DMS53 treated with DMSO at 0.1 percent for 48 hours (cell line): Measurements from ENCODE around the gene FBXL14.

Source experiments
- DNase-seq: peaks from one replicate; lab custom pipeline; 2025; ENCODE audit not compliant: unreplicated experiment; lab: John Stamatoyannopoulos, UW

The FBXL14 gene, protein sequence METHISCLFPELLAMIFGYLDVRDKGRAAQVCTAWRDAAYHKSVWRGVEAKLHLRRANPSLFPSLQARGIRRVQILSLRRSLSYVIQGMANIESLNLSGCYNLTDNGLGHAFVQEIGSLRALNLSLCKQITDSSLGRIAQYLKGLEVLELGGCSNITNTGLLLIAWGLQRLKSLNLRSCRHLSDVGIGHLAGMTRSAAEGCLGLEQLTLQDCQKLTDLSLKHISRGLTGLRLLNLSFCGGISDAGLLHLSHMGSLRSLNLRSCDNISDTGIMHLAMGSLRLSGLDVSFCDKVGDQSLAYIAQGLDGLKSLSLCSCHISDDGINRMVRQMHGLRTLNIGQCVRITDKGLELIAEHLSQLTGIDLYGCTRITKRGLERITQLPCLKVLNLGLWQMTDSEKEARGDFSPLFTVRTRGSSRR

DNA sequence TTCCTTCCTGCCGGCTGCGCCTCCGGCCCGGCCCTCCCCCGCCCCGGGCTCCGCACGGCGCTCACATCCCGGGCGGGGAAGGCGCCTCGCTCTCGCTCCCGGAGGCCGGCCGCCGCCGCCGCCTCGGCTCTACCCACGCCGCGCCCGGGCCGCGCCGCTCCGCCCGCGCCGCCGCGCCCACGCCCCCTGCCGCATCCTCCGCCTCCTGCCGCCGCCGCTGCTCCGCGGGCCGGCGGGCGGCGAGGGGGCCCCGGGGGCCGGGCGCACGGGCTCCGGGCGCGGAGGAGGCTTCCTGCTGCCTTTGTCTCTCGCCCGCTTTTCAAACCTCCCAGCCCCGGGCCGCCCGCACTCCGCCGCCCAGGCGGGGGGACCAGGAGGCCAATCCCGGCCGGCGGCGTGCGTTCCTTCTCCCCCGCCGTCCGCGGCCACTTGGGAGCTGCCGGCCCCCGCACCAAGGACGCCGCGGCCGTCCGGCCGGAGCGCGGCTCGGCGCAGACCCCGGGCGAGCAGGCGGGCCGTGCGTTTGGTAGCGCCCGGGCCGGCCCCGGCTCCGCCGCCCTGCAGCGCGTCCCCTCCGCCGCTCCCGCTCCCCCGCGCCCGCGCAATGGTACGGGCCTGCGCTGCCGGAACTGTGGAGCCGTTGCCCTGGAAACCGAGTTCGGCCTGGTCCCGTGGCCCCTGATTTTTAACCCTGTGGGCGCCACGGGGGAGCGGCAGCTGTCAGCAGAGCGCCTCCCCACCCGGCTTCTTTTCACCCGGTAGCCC is at the start of gene FBXL14:
TSS of gene FBXL14 (minus strand) at position 321 of the 765 bp plus-strand sequence. CDS start 515 bp downstream, outside the sequence.
- DNase-seq = peak; percentile 91

GRCh38 chr12:1643905-1644533 is 49.6 kb upstream of the FBXL14 start:
- DNase-seq = no peak

- no peak for DNase-seq
Measured at GRCh38 chr12:1643043-1643442, 48.7 kb upstream of the FBXL14 start.

- DNase-seq = no peak
Measured at GRCh38 chr12:1642513-1642912, 48.1 kb upstream of the FBXL14 start.

DNA sequence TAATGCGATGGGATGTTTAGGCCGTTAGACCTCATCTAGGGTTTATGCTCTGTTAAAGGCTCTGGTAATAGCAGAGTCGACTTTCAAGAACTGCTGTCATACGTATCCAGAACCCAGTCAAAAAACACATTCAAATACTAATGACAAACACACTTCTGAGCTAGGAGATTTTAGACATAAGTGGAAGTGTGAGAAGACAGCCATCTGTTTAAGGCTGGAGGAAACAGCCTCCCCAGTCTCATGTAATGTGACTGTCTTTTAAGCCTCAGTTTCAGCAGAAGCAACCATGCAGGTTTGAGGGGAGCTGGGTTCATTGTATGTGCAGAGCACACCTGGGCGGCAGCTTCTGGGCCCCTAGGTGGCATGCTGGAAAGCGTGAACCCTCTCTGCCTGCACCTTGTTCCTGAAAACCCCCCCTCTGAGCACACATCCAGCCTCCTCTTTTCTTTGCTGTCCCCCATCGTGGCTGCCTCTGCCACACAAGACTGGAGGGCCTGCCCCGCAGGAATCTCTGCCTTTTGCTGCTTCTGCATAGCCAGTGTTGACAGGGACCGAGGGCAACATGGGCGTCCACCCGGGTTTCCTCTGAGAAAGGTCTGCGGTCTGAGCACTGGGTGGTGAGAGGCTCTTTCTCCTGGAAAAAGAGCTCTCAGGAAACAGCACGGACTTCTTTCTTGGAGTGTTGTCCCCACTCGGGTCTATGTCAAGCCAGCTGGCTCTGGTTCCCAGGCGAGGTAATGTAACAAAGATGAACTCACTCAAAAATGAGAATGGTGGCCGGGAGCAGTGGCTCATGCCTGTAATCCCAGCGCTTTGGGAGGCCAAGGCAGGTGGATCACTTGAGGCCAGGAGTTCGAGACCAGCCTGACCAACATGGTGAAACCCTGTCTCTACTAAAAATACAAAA is 46.2 kb upstream of the FBXL14 start:
- peak; percentile 46 for DNase-seq

GRCh38 chr12:1639538-1639937 is 45.2 kb upstream of the FBXL14 start:
- DNase-seq = peak; percentile 94

DNA sequence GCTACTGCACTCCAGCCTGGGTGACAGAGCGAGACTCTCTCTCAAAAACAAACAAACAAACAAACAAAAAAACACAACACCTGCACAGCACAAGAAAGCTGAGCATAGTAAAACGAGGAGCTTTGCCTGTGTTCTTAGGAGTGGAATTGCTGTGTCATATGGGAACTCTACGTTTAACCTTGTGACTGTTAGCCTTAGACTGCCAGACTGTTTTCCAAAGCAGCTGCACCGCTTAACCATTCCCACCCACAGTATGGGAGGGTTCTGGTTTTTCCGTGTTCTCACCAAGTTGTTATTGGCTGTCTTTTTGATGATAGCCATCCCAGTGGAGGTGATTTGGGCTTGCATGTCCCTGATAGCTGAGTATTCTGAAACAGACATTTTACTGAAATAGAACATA is 43.8 kb upstream of the FBXL14 start:
- no peak for DNase-seq

DNA sequence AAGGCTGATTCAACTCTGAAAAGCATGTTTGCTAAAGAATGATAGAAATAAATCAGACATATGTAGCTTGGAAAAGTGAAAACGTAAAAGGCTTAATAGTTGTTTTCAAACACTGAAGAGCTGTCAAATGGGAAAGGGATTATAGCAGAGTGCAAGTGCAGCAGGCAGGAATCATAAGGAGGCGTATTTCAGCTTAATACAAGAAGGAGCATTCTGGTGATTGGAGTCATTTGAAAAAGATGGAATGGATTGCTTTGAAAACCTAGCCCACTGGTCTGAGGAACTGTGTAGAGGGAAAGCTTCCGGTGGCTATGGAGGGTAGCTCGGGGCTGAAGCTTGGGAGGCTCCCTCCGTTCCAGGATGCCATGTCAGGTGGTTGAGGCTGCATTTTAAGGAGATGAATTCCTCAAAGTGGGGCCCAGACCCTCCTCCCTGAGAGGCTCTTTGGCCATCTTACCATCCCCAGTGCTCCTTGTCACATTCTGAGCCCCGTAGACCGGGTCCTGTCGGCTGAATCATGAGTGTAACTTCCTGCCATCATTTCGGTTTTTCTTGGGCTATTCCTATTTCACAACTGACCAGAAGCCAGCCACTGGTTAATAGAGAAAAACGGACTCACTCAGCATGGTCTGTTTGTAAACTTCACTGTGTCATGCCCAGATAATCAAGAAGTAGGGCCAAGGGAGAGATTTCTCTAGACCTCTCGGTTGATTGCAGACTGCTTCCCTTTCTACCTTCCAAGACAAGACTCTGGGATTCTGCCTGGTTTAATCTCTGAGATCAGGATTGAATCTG is 41.1 kb upstream of the FBXL14 start:
- no peak for DNase-seq

DNA sequence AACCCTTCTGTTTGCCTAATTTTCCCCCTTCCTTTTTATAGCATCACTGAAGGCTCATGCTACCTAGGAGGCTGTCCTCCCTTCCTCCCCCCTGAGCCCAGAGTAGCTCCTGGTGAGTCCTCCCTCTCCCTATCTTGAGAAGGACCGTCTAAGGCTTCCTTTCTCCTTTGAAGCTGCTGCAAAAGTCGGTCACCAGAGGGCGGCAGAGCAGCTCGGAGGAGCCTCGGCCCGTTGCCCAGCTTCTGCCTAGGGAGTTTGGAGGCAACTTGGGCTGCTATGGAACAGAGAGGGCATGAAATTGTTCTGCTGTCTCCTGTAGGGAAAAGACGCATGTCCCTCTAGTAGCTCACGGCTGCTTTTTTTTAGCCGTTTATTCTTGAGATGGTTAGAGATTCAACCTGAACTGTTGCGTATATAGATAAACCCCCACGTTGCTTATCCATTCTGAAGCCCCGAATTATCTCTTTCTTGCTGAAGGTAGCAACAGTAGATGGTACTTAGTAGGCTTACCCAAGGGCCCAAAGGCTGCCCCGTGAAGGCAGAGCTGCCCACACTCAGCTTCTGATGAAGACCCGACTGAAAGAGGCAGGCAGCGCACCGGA is 40.3 kb upstream of the FBXL14 start:
- peak; percentile 89 for DNase-seq

GRCh38 chr12:1634149-1634548 is 39.8 kb upstream of the FBXL14 start:
- no peak for DNase-seq

GRCh38 chr12:1633459-1633858 is 39.1 kb upstream of the FBXL14 start:
- no peak for DNase-seq

DNA sequence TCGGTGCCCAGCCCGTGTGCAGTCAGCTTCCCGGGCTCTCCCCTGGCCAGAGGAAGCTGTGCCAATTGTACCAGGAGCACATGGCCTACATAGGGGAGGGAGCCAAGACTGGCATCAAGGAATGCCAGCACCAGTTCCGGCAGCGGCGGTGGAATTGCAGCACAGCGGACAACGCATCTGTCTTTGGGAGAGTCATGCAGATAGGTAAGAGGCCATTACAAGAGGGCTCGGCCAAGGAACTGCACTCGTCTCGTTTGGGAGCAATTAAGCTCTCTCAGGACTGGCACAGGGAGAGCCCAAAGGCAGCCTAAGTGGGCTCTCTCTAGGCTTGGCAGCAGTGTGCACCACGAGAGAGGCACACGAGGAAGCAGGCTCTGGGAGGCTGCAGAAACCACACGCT is 38.3 kb upstream of the FBXL14 start:
- DNase-seq = no peak

DNA sequence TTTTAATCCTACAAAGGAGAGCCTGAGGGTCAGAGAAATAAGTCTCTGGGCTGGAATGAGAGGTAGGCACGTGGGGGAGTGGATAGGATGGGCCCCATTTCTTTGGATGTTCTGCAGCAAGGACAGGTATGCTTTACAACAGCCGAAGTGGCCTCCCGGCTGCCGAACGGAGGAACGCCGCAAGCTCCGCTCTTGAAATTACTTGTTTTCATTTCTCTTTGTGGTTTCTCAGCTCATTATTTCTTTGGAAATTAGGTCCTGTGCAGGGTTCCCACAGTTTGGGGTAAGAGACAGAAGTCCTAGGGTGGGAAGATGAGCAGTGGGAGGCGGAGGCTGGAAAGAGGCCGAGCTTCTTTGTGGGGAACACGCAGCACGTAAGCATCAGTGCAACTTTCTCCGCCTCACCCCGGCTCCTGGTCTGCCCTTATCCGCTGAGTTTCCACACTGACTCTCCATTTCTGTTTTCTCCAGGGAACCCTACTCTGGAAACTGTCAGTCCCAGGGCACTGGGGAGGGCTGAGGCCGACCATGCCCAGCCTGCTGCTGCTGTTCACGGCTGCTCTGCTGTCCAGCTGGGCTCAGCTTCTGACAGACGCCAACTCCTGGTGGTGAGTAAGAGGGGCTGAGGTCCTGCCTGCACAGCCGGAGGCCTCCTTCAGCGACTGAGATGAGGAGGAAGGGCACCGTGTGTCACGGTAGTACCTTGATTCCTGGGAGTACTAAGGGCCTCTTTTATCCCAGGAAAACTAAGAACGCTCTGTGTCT is 36.6 kb upstream of the FBXL14 start:
- no peak for DNase-seq

DNA sequence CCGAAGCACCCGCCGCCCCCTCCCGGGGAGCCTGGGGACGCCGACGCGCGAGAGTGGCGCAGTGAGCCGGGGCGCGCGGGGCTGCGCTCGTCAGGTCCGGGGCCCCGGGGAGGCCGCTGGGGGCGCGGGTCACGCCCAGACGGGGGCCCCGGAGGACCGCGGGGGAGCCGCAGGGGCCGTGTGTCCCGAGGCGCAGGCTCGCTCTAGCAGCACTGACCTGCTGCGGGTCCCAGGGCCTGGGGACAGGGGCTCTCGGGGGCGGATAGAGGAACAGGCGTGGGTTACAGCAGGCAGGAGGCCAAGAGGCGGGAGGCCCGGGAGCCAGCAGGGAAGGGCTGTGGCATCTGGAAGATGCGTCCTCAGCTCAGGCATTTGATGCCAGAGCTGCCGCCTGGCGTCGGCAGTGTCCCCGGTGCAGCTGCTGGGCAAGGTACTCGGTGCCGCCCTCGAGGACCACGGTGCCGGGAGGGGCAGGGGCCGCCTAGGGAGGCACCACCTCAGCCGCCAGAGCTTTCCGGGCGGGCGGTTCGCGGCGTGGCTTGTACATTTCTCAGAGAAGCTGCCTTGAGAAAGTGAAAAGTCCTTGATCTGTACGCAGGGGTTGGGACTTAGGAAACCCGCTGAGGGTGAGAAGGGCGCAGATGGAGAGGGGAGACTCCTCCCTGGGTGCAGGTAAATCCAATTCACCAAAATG is 35.9 kb upstream of the FBXL14 start:
- peak; percentile 67 for DNase-seq

DNA sequence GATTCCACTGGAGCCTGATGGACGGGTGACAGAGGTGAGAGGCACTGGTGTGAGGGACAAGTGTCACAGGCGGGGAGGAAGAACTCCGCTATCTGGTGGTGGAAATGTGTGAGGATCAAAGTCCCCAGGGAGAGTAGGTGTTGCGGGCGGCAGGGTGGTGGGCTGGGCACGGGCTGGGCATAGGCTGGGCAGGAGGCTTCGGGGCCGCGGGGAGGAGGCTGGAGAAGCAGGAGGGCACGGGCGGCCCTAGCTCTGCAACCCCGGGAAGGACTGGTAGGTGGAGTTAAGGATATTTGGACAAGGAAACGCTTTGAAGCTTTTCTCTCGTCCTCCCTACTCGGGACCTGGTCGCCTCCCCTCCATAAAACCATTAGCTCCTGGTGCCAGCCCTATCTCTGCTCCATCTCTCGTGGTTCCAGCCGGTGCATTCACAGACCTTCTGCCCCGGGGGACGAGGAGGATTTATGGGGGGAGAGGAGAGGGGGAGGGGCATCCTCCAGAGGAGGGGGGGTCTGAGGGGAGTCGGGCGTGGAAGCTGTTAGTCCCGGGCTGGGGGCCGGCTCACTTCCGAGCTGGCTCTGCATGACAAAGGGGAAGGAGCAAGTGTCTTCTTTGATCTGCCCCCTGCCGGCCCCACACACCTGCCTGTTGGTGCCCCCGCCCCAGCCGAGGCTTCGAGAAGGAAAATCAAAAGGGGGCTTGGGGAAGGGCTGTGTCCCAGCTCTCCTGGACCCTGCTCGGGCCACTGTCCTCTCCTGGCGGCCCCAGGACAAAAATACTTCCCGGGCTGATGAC is 35.2 kb upstream of the FBXL14 start:
- DNase-seq = peak; percentile 41

DNA sequence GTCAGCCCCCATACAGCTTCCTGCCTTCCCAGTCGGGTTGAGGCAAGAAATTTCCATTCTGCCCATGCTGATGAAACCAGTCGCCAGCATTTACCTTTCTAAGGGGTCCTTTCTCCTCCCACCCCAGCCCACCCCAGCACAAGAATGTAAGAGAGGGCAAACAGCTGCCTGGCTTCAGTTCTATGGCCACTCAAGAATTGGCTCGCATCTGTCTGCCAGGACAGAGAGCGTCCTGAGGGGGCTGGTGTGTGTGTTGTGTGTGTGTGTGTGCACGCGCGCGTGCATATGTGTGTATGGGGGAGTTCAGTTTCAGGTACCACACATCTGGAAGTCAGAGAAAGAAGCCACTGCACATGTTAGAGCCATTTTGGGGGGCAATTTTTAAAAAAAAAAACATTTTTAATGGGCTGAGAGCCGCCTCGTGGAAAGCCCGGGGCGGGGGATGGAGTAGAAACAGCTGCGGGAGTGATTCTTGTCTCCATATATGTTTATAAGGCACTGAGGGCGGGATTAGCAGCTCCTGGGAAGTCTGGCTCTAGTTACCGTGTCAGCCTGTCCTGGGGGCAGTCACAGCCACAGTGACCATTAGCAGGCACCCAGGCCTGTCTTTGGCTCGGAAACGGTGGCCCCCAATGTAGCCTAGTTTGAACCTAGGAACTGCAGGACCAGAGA is 34.4 kb upstream of the FBXL14 start, which contains the start of gene WNT5B:
TSS of gene WNT5B (plus strand) at position 566 of the 672 bp plus-strand sequence. CDS start 2,124 bp downstream, outside the sequence.
- no peak for DNase-seq

GRCh38 chr12:1622406-1622805 is 28.0 kb upstream of the FBXL14 start:
- no peak for DNase-seq
